PC-3 (cell line): ENCODE results near the gene SMCO1. TPM values are rescaled to one million over a fixed set of nuclear protein-coding genes. Genes with fewer than 3 reads are reported as not detected.
A peak's percentile ranks its signal among the peaks of the same experiment; 100 is the strongest.
"Not testable (repeated sequence)": the region's sequence is repeated elsewhere in the genome, so short reads cannot be mapped to it uniquely, and the experiment has no call there.

Experiments
- ATAC-seq: fragments of 200-7000 bp; cut with Tn5 transposase; 2 replicates; pipeline ENCODE4 v1.9.1; 2020; ENCODE audit warnings: mild to moderate bottlenecking, moderate library complexity
- BruUV-seq: library from RNA; stranded (reverse); fragments of 400-500 nt; replicated peaks from 2 replicates; lab custom pipeline; 2021; lab: Mats Ljungman, UMichigan
- CTCF ChIA-PET: fragments of 300-600 bp; sonication (Branson Sonifier 250); formaldehyde crosslinking; loops from one replicate; lab custom pipeline; 2022; ENCODE audit warnings: antibody characterized with exemption; lab: Charles Lee
- POLR2A ChIA-PET: fragments of 300-600 bp; sonication (Branson Sonifier 250); formaldehyde crosslinking; loops from one replicate; lab custom pipeline; 2022; ENCODE audit warnings: antibody characterized with exemption; ENCODE audit not compliant: unreplicated experiment; lab: Charles Lee
- DNase-seq: peaks from one replicate; pipeline ENCODE4 v3.0.0-alpha.2; 2015
- H2AFZ ChIP-seq: fragments of 300-600 bp; sonication (generic); 2 replicates; pipeline ENCODE4 v1.6.0; 2016; ENCODE audit warnings: antibody characterized with exemption, low read length
- H3F3A ChIP-seq: fragments of 300-600 bp; sonication (generic); one replicate; pipeline ENCODE4 v1.6.0; 2017; ENCODE audit warnings: antibody characterized with exemption, low read length, control low read depth, mild to moderate bottlenecking; ENCODE audit not compliant: unreplicated experiment
- H3K27ac ChIP-seq: fragments of 300-600 bp; sonication (generic); 2 replicates; pipeline ENCODE4 v1.5.1; 2016; ENCODE audit warnings: mild to moderate bottlenecking, low read length
- H3K27me3 ChIP-seq: fragments of 300-600 bp; sonication (generic); 2 replicates; pipeline ENCODE4 v1.6.1; 2016; ENCODE audit warnings: low read length, mixed read lengths
- H3K36me3 ChIP-seq: fragments of 300-600 bp; sonication (generic); 2 replicates; pipeline ENCODE4 v1.6.1; 2016; ENCODE audit warnings: low read depth, mixed run types, low read length, mixed read lengths
- H3K4me1 ChIP-seq: fragments of 300-600 bp; sonication (generic); 2 replicates; pipeline ENCODE4 v1.5.1; 2016; ENCODE audit warnings: low read length; ENCODE audit not compliant: insufficient read depth
- H3K4me2 ChIP-seq: fragments of 300-600 bp; sonication (generic); 2 replicates; pipeline ENCODE4 v1.6.0; 2016; ENCODE audit warnings: low read length
- H3K4me3 ChIP-seq: fragments of 300-600 bp; sonication (generic); 2 replicates; pipeline ENCODE4 v1.5.1; 2016; ENCODE audit warnings: mild to moderate bottlenecking, low read length, mixed read lengths
- H3K79me2 ChIP-seq: fragments of 300-600 bp; sonication (generic); 2 replicates; pipeline ENCODE4 v1.6.1; 2017; ENCODE audit warnings: low read length, mixed read lengths
- H3K9ac ChIP-seq: fragments of 300-600 bp; sonication (generic); 2 replicates; pipeline ENCODE4 v1.6.0; 2016; ENCODE audit warnings: mild to moderate bottlenecking, low read length
- H3K9me2 ChIP-seq: fragments of 300-600 bp; sonication (generic); replicated peaks from 2 replicates; pipeline ENCODE4 v1.6.1; 2016; ENCODE audit warnings: mixed run types, low read length, mixed read lengths
- H3K9me3 ChIP-seq: fragments of 300-600 bp; sonication (generic); 2 replicates; pipeline ENCODE4 v1.6.1; 2016; ENCODE audit warnings: low read length, mixed read lengths
- H4K20me1 ChIP-seq: fragments of 300-600 bp; sonication (generic); 2 replicates; pipeline ENCODE4 v1.6.1; 2016; ENCODE audit warnings: low read length, mixed read lengths
- EZH2 ChIP-seq: fragments of 300-600 bp; sonication (generic); IDR thresholded peaks from one replicate; pipeline ENCODE4 v1.6.1; 2017; ENCODE audit warnings: antibody characterized with exemption, mild to moderate bottlenecking, low read length; ENCODE audit not compliant: unreplicated experiment
- EZH2phosphoT487 ChIP-seq: fragments of 300-600 bp; sonication (generic); IDR thresholded peaks from 2 replicates; pipeline ENCODE4 v1.6.1; 2018; ENCODE audit warnings: mild to moderate bottlenecking, antibody characterized with exemption, low read length, borderline replicate concordance
- intact Hi-C: fragments of 100-400 bp; cut with micrococcal nuclease; formaldehyde crosslinking; loops from 2 replicates; pipeline ENCODE4 v1.9.0; 2023
- total RNA-seq: library from RNA; depleted of rRNA; stranded (reverse); fragments of >200 nt; gene quantifications from 2 replicates; pipeline ENCODE4 v1.2.3, GENCODE V29; 2014
- TF ChIP-seq, protein P1 (sequence below): fragments of 300-600 bp; sonication (generic); conservative IDR thresholded peaks from 2 replicates; pipeline ENCODE4 v1.5.1; 2017; ENCODE audit warnings: antibody characterized with exemption, low read depth, mild to moderate bottlenecking, low read length

Gene SMCO1
- total RNA-seq, 1 experiment from 2014 or later: not detected

DNA sequence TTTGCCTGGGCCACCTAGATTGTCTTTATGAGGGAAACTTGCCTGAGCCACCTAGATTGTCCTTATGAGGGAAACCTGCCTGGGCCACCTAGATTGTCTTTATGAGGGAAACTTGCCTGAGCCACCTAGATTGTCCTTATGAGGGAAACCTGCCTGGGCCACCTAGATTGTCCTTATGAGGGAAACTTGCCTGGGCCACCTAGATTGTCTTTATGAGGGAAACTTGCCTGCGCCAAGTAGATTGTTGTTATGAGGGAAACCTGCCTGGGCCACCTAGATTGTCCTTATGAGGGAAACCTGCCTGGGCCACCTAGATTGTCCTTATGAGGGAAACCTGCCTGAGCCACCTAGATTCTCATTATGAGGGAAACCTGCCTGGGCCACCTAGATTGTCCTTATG lies 4.0 kb downstream of the SMCO1 start:
- H3K36me3 ChIP-seq, H3K79me2 ChIP-seq, H3K4me2 ChIP-seq, ATAC-seq, intact Hi-C loops, H3K4me1 ChIP-seq, H3K27ac ChIP-seq, H3K4me3 ChIP-seq, CTCF ChIA-PET, H3K9ac ChIP-seq, DNase-seq, H4K20me1 ChIP-seq, H3K9me3 ChIP-seq, BruUV-seq, H2AFZ ChIP-seq, H3K9me2 ChIP-seq, H3K27me3 ChIP-seq, H3F3A ChIP-seq, POLR2A ChIA-PET: not testable (repeated sequence)

DNA sequence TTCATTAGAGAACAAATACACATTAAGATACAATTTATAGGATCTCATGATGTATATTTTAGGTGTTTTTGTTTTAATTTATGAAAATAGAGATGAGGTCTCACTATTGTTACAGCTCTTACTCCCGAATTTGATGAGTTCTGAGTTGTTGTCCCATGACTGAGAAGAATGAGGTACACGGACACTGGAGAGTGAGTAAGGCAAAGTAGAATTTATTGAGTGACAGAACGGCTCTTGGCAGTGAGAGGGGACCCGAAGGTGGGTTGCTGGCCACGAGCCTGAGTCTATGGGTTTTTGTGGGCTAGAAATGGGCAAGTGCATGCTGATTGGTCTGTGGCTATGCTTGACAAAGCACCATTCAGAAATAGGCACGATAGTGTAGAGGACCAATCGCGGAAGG lies 8.5 kb downstream of the SMCO1 start:
- no peak for ATAC-seq
- no peak for DNase-seq
- H3K4me2 ChIP-seq: no peak overlapping the region

DNA sequence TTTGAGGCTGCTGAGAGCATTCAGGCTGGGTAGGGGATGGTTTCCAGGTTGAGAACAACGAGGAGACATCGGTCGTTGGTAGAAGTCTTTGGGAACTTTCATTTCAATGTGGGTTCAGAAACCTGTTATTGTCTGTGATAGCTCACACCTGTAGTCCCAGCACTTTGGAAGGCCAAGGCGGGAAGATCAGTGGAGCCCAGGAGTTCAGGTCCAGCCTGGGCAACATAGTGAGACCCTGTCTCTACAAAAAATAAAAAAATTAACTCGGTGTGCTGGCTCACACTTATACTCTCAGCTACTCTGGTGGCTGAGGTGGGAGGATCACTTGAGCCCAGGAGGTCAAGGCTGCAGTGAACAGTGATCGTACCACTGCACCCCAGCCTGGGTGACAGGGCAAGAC lies 10.6 kb downstream of the SMCO1 start:
- no peak for ATAC-seq
- peaks cover 12% of the 10 kb centered on the region for H3K4me1 ChIP-seq
- H3K27ac ChIP-seq: no peak overlapping the region
- no peaks in the 10 kb centered on the region for H3K36me3 ChIP-seq
- BruUV-seq: no TSS peak
- no peaks in the 10 kb centered on the region for H3F3A ChIP-seq
- no peak overlapping the region for H3K4me2 ChIP-seq
- no peaks in the 10 kb centered on the region for H3K9me2 ChIP-seq
- H3K9ac ChIP-seq: no peak overlapping the region
- H3K79me2 ChIP-seq: peaks cover 37% of the 10 kb centered on the region
- no peaks in the 10 kb centered on the region for H3K27me3 ChIP-seq
- no peak overlapping the region for H2AFZ ChIP-seq
- ChIA-PET POLR2A (no interaction called here), CTCF (no interaction called here)
- intact Hi-C loops: loop anchor here (5.0 kb wide), 1 partner anchor 72 kb away; the partner anchor contains the start of gene UBXN7
- H3K4me3 ChIP-seq: no peak overlapping the region
- no peak for DNase-seq
- peaks cover 23% of the 10 kb centered on the region for H4K20me1 ChIP-seq
- 0 out of 2 replicates have a peak, but pooled peaks cover 10% of the 10 kb centered on the region for H3K9me3 ChIP-seq
- TF ChIP-seq EZH2: no peak
- TF ChIP-seq, protein P1, sequence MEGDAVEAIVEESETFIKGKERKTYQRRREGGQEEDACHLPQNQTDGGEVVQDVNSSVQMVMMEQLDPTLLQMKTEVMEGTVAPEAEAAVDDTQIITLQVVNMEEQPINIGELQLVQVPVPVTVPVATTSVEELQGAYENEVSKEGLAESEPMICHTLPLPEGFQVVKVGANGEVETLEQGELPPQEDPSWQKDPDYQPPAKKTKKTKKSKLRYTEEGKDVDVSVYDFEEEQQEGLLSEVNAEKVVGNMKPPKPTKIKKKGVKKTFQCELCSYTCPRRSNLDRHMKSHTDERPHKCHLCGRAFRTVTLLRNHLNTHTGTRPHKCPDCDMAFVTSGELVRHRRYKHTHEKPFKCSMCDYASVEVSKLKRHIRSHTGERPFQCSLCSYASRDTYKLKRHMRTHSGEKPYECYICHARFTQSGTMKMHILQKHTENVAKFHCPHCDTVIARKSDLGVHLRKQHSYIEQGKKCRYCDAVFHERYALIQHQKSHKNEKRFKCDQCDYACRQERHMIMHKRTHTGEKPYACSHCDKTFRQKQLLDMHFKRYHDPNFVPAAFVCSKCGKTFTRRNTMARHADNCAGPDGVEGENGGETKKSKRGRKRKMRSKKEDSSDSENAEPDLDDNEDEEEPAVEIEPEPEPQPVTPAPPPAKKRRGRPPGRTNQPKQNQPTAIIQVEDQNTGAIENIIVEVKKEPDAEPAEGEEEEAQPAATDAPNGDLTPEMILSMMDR: no peak
- TF ChIP-seq EZH2phosphoT487: no peak

More for the DNA sequence above, 8.5 kb downstream of the SMCO1 start:
- peaks cover 5% of the 10 kb centered on the region for H4K20me1 ChIP-seq
- ChIA-PET POLR2A (no interaction called here), CTCF (no interaction called here)
- H3K4me3 ChIP-seq: no peak overlapping the region
- H3K36me3 ChIP-seq: no peaks in the 10 kb centered on the region
- peaks cover 16% of the 10 kb centered on the region for H3K79me2 ChIP-seq
- TF ChIP-seq EZH2 (no peak), EZH2phosphoT487 (no peak)
- TF ChIP-seq, protein P1: no peak
- H2AFZ ChIP-seq: no peak overlapping the region
- H3K9ac ChIP-seq: no peak overlapping the region
- no peaks in the 10 kb centered on the region for H3F3A ChIP-seq
- H3K4me1 ChIP-seq: peaks cover 4% of the 10 kb centered on the region; the same call in 1 of the 2 replicates
- no peaks in the 10 kb centered on the region for H3K27me3 ChIP-seq
- 0 out of 2 replicates have a peak, but pooled peaks cover 10% of the 10 kb centered on the region for H3K9me3 ChIP-seq
- H3K27ac ChIP-seq: no peak overlapping the region
- intact Hi-C loops: no loop called here
- no TSS peak for BruUV-seq
- H3K9me2 ChIP-seq: no peaks in the 10 kb centered on the region

DNA sequence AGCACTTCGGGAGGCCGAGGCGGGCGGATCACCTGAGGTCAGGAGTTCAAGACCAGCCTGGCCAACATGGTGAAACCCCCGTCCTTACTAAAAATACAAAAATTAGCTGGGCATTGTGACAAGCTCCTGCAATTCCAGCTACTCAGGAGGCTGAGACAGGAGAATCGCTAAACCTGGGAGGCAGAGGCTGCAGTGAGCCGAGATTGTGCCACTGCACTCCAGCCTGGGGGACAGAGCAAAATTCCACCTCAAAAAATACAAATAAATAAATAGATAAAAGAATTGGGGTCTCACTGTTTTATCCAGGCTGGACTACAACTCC lies 11.1 kb downstream of the SMCO1 start:
- POLR2A ChIA-PET, CTCF ChIA-PET, H3F3A ChIP-seq, H3K36me3 ChIP-seq, H3K9me2 ChIP-seq, H3K27me3 ChIP-seq, H3K9me3 ChIP-seq, DNase-seq, ATAC-seq: not testable (repeated sequence)
- Histone ChIP-seq H4K20me1 (peaks cover 28% of the 10 kb centered on the region), H3K9ac (peak overlapping the region; percentile 53), H3K4me2 (peak overlapping the region; percentile 66), H3K27ac (peak overlapping the region; percentile 53), H2AFZ (peak overlapping the region; percentile 68), H3K4me1 (peaks cover 17% of the 10 kb centered on the region), H3K4me3 (peak overlapping the region; percentile 82), H3K79me2 (peaks cover 43% of the 10 kb centered on the region)
- intact Hi-C loops: loop anchor here (5.0 kb wide), 1 partner anchor 72 kb away; the partner anchor contains the start of gene UBXN7
- TSS peak; percentile 29 for BruUV-seq
